SK-N-SH treated with all-trans-retinoic acid at 6 μM for 48 hours (cell line): Measurements from ENCODE around the gene TMPRSS4.

Experiments
- ATAC-seq: fragments of 200-7000 bp; cut with Tn5 transposase; 3 replicates; pipeline ENCODE4 v1.9.1; 2020; ENCODE audit warnings: mild to moderate bottlenecking, moderate library complexity
- ARNTL ChIP-seq: fragments of 450-650 bp; formaldehyde crosslinking; IDR thresholded peaks from 2 replicates; pipeline ENCODE4 v1.5.0; 2020; ENCODE audit warnings: low read depth, mild to moderate bottlenecking, moderate library complexity, borderline replicate concordance
- BACH2 ChIP-seq: fragments of 250-450 bp; sonication (Bioruptor Pico); IDR thresholded peaks from 2 replicates; pipeline ENCODE4 v1.9.0; 2021; ENCODE audit warnings: mild to moderate bottlenecking, borderline replicate concordance
- CSDC2 ChIP-seq: fragments of 250-450 bp; sonication (Bioruptor Pico); IDR thresholded peaks from 2 replicates; pipeline ENCODE4 v1.5.0; 2020; ENCODE audit warnings: mild to moderate bottlenecking, moderate library complexity
- ESRRG ChIP-seq: fragments of 250-450 bp; sonication (Bioruptor Pico); IDR thresholded peaks from 2 replicates; pipeline ENCODE4 v1.6.1; 2021; ENCODE audit warnings: mild to moderate bottlenecking
- GLIS3 ChIP-seq: fragments of 250-450 bp; sonication (Bioruptor Pico); IDR thresholded peaks from 2 replicates; pipeline ENCODE4 v1.5.0; 2020; ENCODE audit warnings: mild to moderate bottlenecking, moderate library complexity
- ISL1 ChIP-seq: fragments of 250-450 bp; sonication (Bioruptor Pico); IDR thresholded peaks from 2 replicates; pipeline ENCODE4 v2.1.2; 2022; ENCODE audit warnings: mild to moderate bottlenecking, moderate library complexity
- OSR1 ChIP-seq: fragments of 250-450 bp; sonication (Bioruptor Pico); IDR thresholded peaks from 2 replicates; pipeline ENCODE4 v1.8.0; 2022; ENCODE audit warnings: moderate library complexity, mild to moderate bottlenecking, inconsistent platforms
- PPARA ChIP-seq: fragments of 250-450 bp; sonication (Bioruptor Pico); IDR thresholded peaks from 2 replicates; pipeline ENCODE4 v1.5.0; 2020; ENCODE audit warnings: mild to moderate bottlenecking, borderline replicate concordance
- RARB ChIP-seq: fragments of 250-450 bp; sonication (Bioruptor Pico); IDR thresholded peaks from 2 replicates; pipeline ENCODE4 v1.8.0; 2021; ENCODE audit warnings: mild to moderate bottlenecking, moderate library complexity
- SNAI2 ChIP-seq: fragments of 250-450 bp; sonication (Bioruptor Pico); IDR thresholded peaks from 2 replicates; pipeline ENCODE4 v1.5.0; 2020; ENCODE audit warnings: mild to moderate bottlenecking, moderate library complexity
- TCF4 ChIP-seq: fragments of 250-450 bp; sonication (Bioruptor Pico); IDR thresholded peaks from 2 replicates; pipeline ENCODE4 v1.8.0; 2021; ENCODE audit warnings: mild to moderate bottlenecking, moderate library complexity, borderline replicate concordance
- TOX ChIP-seq: fragments of 250-450 bp; sonication (Bioruptor Pico); IDR thresholded peaks from 2 replicates; pipeline ENCODE4 v1.8.0; 2021; ENCODE audit warnings: mild to moderate bottlenecking, moderate library complexity, borderline replicate concordance
- ZC3H10 ChIP-seq: fragments of 250-450 bp; sonication (Bioruptor Pico); IDR thresholded peaks from 2 replicates; pipeline ENCODE4 v1.5.1; 2021; ENCODE audit warnings: mild to moderate bottlenecking, moderate library complexity
- ZFP3 ChIP-seq: fragments of 250-450 bp; sonication (Bioruptor Pico); IDR thresholded peaks from 2 replicates; pipeline ENCODE4 v1.5.0; 2020; ENCODE audit warnings: mild to moderate bottlenecking, moderate library complexity
- ZFP30 ChIP-seq: fragments of 450-650 bp; formaldehyde crosslinking; IDR thresholded peaks from 2 replicates; pipeline ENCODE4 v1.5.0; 2022; ENCODE audit warnings: mild to moderate bottlenecking, moderate library complexity
- ZNF565 ChIP-seq: fragments of 450-650 bp; formaldehyde crosslinking; conservative IDR thresholded peaks from 2 replicates; pipeline ENCODE4 v1.5.0; 2020; ENCODE audit warnings: low read depth, mild to moderate bottlenecking, moderate library complexity
- ZNF70 ChIP-seq: fragments of 450-650 bp; formaldehyde crosslinking; IDR thresholded peaks from 2 replicates; pipeline ENCODE4 v1.5.0; 2020; ENCODE audit warnings: mild to moderate bottlenecking, moderate library complexity
- ZNF8 ChIP-seq: fragments of 450-650 bp; formaldehyde crosslinking; IDR thresholded peaks from 2 replicates; pipeline ENCODE4 v1.5.0; 2020; ENCODE audit warnings: mild to moderate bottlenecking, moderate library complexity
- TF ChIP-seq, protein P1 (sequence below): fragments of 250-450 bp; sonication (Bioruptor Pico); IDR thresholded peaks from 2 replicates; pipeline ENCODE4 v1.5.1; 2020; ENCODE audit warnings: low read depth, mild to moderate bottlenecking, moderate library complexity
- TF ChIP-seq, protein P2 (sequence below): fragments of 250-450 bp; sonication (Bioruptor Pico); IDR thresholded peaks from 2 replicates; pipeline ENCODE4 v1.8.0; 2020; ENCODE audit warnings: mild to moderate bottlenecking, moderate library complexity, borderline replicate concordance
- TF ChIP-seq, protein P3 (sequence below): fragments of 250-450 bp; sonication (Bioruptor Pico); IDR thresholded peaks from 2 replicates; pipeline ENCODE4 v1.5.1; 2021; ENCODE audit warnings: mild to moderate bottlenecking, moderate library complexity
- TF ChIP-seq, protein P4 (sequence below): fragments of 250-450 bp; sonication (Bioruptor Pico); IDR thresholded peaks from 2 replicates; pipeline ENCODE4 v1.5.0; 2020; ENCODE audit warnings: mild to moderate bottlenecking, moderate library complexity

TMPRSS4 gene

DNA sequence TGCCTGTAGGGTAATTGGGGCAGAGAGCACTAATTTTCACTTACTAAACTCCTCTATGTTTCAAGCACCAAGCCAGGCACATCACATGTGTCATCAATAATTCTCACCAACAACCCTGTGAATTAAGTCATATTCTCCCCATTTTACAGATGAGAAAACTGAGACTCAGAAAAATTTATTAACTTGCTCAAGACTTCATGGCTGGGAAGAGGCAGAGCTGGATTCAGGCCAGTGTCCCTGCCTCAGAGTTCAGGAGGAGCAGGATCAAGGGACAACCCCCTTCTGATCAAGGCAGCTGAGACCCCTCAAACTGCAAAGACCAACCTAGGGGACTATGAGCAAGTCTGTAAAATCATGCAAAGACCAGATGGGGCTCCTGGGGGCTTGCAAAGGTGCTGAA is 7.8 kb downstream of the TMPRSS4 start:
- no peak for ATAC-seq
- TF ChIP-seq GLIS3 (CRISPR knock-in tag) (no peak), ISL1 (CRISPR knock-in tag) (no peak), OSR1 (CRISPR knock-in tag) (no peak), ZFP3 (CRISPR knock-in tag) (no peak), PPARA (no peak), ZNF70 (no peak), CSDC2 (CRISPR knock-in tag) (no peak), ZFP30 (CRISPR knock-in tag) (no peak), ZNF565 (CRISPR knock-in tag) (no peak), ZC3H10 (CRISPR knock-in tag) (no peak), RARB (CRISPR knock-in tag) (no peak), SNAI2 (no peak), ARNTL (CRISPR knock-in tag) (no peak), BACH2 (no peak), TOX (CRISPR knock-in tag) (no peak), TCF4 (no peak)
- TF ChIP-seq, protein P1, sequence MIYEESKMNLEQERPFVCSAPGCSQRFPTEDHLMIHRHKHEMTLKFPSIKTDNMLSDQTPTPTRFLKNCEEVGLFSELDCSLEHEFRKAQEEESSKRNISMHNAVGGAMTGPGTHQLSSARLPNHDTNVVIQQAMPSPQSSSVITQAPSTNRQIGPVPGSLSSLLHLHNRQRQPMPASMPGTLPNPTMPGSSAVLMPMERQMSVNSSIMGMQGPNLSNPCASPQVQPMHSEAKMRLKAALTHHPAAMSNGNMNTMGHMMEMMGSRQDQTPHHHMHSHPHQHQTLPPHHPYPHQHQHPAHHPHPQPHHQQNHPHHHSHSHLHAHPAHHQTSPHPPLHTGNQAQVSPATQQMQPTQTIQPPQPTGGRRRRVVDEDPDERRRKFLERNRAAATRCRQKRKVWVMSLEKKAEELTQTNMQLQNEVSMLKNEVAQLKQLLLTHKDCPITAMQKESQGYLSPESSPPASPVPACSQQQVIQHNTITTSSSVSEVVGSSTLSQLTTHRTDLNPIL (CRISPR knock-in tag) = no peak
- TF ChIP-seq, protein P2, sequence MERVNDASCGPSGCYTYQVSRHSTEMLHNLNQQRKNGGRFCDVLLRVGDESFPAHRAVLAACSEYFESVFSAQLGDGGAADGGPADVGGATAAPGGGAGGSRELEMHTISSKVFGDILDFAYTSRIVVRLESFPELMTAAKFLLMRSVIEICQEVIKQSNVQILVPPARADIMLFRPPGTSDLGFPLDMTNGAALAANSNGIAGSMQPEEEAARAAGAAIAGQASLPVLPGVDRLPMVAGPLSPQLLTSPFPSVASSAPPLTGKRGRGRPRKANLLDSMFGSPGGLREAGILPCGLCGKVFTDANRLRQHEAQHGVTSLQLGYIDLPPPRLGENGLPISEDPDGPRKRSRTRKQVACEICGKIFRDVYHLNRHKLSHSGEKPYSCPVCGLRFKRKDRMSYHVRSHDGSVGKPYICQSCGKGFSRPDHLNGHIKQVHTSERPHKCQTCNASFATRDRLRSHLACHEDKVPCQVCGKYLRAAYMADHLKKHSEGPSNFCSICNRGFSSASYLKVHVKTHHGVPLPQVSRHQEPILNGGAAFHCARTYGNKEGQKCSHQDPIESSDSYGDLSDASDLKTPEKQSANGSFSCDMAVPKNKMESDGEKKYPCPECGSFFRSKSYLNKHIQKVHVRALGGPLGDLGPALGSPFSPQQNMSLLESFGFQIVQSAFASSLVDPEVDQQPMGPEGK = no peak
- TF ChIP-seq, protein P3, sequence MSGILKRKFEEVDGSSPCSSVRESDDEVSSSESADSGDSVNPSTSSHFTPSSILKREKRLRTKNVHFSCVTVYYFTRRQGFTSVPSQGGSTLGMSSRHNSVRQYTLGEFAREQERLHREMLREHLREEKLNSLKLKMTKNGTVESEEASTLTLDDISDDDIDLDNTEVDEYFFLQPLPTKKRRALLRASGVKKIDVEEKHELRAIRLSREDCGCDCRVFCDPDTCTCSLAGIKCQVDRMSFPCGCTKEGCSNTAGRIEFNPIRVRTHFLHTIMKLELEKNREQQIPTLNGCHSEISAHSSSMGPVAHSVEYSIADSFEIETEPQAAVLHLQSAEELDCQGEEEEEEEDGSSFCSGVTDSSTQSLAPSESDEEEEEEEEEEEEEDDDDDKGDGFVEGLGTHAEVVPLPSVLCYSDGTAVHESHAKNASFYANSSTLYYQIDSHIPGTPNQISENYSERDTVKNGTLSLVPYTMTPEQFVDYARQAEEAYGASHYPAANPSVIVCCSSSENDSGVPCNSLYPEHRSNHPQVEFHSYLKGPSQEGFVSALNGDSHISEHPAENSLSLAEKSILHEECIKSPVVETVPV (CRISPR knock-in tag) = no peak
- TF ChIP-seq, protein P4, sequence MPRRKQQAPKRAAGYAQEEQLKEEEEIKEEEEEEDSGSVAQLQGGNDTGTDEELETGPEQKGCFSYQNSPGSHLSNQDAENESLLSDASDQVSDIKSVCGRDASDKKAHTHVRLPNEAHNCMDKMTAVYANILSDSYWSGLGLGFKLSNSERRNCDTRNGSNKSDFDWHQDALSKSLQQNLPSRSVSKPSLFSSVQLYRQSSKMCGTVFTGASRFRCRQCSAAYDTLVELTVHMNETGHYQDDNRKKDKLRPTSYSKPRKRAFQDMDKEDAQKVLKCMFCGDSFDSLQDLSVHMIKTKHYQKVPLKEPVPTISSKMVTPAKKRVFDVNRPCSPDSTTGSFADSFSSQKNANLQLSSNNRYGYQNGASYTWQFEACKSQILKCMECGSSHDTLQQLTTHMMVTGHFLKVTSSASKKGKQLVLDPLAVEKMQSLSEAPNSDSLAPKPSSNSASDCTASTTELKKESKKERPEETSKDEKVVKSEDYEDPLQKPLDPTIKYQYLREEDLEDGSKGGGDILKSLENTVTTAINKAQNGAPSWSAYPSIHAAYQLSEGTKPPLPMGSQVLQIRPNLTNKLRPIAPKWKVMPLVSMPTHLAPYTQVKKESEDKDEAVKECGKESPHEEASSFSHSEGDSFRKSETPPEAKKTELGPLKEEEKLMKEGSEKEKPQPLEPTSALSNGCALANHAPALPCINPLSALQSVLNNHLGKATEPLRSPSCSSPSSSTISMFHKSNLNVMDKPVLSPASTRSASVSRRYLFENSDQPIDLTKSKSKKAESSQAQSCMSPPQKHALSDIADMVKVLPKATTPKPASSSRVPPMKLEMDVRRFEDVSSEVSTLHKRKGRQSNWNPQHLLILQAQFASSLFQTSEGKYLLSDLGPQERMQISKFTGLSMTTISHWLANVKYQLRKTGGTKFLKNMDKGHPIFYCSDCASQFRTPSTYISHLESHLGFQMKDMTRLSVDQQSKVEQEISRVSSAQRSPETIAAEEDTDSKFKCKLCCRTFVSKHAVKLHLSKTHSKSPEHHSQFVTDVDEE (CRISPR knock-in tag) = no peak

DNA sequence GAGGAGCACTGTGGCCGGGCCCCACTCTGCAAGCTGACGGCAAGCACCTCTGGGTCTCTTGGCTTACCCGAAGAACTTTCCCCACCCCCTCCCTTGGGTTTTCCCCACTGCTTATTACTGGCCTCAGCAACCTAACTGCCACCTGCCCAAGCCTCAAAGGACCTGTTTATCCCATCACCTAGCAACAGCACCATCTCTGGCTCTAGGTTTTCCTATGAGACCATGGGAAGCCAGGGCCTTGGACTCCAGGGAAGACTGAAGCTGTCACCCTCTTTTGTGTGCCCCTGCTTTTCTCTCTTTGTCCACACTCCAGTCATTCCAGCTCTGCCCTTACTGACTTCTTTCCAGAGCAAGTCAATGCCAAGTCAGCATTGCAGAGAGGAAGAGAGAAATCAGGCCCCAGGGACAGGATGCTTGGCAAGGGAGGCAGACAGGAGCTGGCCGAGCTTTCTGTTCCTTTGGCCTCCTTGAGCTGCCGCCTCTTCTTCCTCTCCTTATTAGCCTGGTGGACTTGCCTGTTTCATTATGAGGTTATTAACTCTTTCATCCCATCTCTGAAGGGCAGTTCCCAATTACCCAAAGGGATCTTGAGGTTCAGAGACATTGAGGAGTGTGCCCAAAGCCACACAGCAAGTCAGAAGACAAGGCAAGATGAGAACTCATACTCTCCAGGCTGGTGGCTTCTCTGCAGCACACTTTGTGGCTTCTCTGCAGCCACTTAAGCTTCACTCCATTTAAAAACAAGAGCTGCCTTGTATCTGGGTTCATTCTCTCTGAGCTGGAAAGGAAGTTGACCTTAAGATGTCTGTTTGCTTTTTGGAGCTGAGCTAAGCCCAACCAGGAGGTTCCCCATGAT is 10.3 kb downstream of the TMPRSS4 start, which contains the start of gene SMIM35:
Gene SMIM35 (minus strand): TSS at position 51 of the 856 bp plus-strand sequence. CDS start 206 bp downstream, outside the sequence.
- TF ChIP-seq, protein P2 = no peak
- TF ChIP-seq CSDC2 (CRISPR knock-in tag) (no peak), TCF4 (no peak), ESRRG (no peak), ZNF8 (no peak), OSR1 (CRISPR knock-in tag) (no peak)
- TF ChIP-seq, protein P4 (CRISPR knock-in tag) = no peak
- ATAC-seq = no peak
